K562 (cell line): ENCODE data around the gene ZNF473. TPM values are rescaled to one million over a fixed set of nuclear protein-coding genes. Genes with fewer than 3 reads are reported as not detected.
"Not testable (repeated sequence)": the region's sequence is repeated elsewhere in the genome, so short reads cannot be mapped to it uniquely, and the experiment has no call there.

ENCODE experiments used
- ATAC-seq: fragments of 200-7000 bp; cut with Tn5 transposase; 3 replicates; pipeline ENCODE4 v1.9.1; 2020; ENCODE audit warnings: moderate library complexity
- BruUV-seq: library from RNA; stranded (reverse); fragments of 400-500 nt; replicated peaks from 2 replicates; lab custom pipeline; 2021; lab: Mats Ljungman, UMichigan
- CTCF ChIA-PET: fragments of 300-600 bp; formaldehyde crosslinking; extraction: SDS; loops from one replicate; lab custom pipeline; 2021; ENCODE audit warnings: low intra/inter-chr PET ratio; lab: Yijun Ruan, JAX
- POLR2A ChIA-PET: fragments of 300-600, 350-650 bp; sonication (Branson Sonifier 250); formaldehyde crosslinking; extraction: SDS; loops from one replicate; lab custom pipeline; 2021; ENCODE audit warnings: antibody characterized with exemption, inconsistent platforms; lab: Yijun Ruan, JAX
- DNase-seq, 4 experiments: peaks; one replicate each; pipeline versions ENCODE4 v3.0.0 to v3.0.0-alpha.2; 2011 to 2018; ENCODE audit warnings: low spot score in 3 of 4, mixed read lengths in 3 of 4; ENCODE audit errors: extremely low read depth in 1 of 4
- FAIRE-seq: peaks from 2 replicates; lab custom pipeline; 2011; peaks lifted over from hg19 to GRCh38; lab: Jason Lieb, UNC
- H2AFZ ChIP-seq: 2 replicates; pipeline ENCODE4 v1.6.0; 2011; ENCODE audit warnings: low read depth, low read length, control low read depth, inconsistent platforms
- H3K27ac ChIP-seq: fragments of 200-600 bp; 3 replicates; pipeline ENCODE4 v1.8.0; 2011; ENCODE audit warnings: low read depth, mild to moderate bottlenecking, control low read depth, inconsistent platforms, low read length, moderate library complexity, mixed read lengths; ENCODE audit errors: extremely low read depth
- H3K27me3 ChIP-seq, 2 experiments: fragments of 300-600 bp in 1 of 2; 2 replicates in 1 of 2; 3 replicates in 1 of 2; pipeline versions ENCODE4 v1.6.0 to v1.8.0; 2011; ENCODE audit warnings: inconsistent platforms in 2 of 2, low read length in 2 of 2, mild to moderate bottlenecking in 1 of 2, mixed read lengths in 1 of 2, moderate library complexity in 1 of 2; ENCODE audit not compliant: control insufficient read depth in 2 of 2, insufficient read depth in 2 of 2
- H3K36me3 ChIP-seq: fragments of 300-600 bp; 3 replicates; pipeline ENCODE4 v1.8.0; 2011; ENCODE audit warnings: mild to moderate bottlenecking, low read length, inconsistent platforms; ENCODE audit not compliant: control insufficient read depth, insufficient read depth
- H3K4me1 ChIP-seq, 2 experiments: fragments of 200-600 bp in 1 of 2; replicated peaks in 1 of 2; 2 replicates in 1 of 2; 3 replicates in 1 of 2; pipeline versions ENCODE4 v1.5.1 to v1.8.0; 2011; ENCODE audit warnings: inconsistent platforms in 2 of 2, low read length in 2 of 2, mild to moderate bottlenecking in 1 of 2, mixed read lengths in 1 of 2, moderate library complexity in 1 of 2; ENCODE audit not compliant: control insufficient read depth in 2 of 2, insufficient read depth in 2 of 2
- H3K4me2 ChIP-seq: 2 replicates; pipeline ENCODE4 v1.6.1; 2011; ENCODE audit warnings: low read length, control low read depth, inconsistent platforms, mixed read lengths; ENCODE audit not compliant: insufficient read depth
- H3K4me3 ChIP-seq: fragments of 200-600 bp; sonication (generic), shearing (Covaris generic); 2 replicates; pipeline ENCODE4 v1.5.1; 2016; ENCODE audit warnings: control low read depth, inconsistent platforms
- H3K79me2 ChIP-seq: fragments of 200-600 bp; 3 replicates; pipeline ENCODE4 v1.8.0; 2011; ENCODE audit warnings: low read length, inconsistent platforms; ENCODE audit not compliant: control insufficient read depth, insufficient read depth
- H3K9ac ChIP-seq, 2 experiments: 2 replicates each; pipeline versions ENCODE4 v1.6.0 to v1.6.1; 2011; ENCODE audit warnings: low read depth in 2 of 2, low read length in 2 of 2, control low read depth in 1 of 2, inconsistent platforms in 1 of 2, mild to moderate bottlenecking in 1 of 2, mixed read lengths in 1 of 2; ENCODE audit not compliant: insufficient read depth in 1 of 2
- H3K9me1 ChIP-seq: one replicate; pipeline ENCODE4 v1.6.0; 2011; ENCODE audit warnings: inconsistent platforms, mild to moderate bottlenecking, low read length, moderate library complexity; ENCODE audit not compliant: control insufficient read depth, insufficient read depth
- H3K9me3 ChIP-seq: replicated peaks from 2 replicates; pipeline ENCODE4 v1.5.1; 2011; ENCODE audit warnings: low read depth, low read length, inconsistent platforms; ENCODE audit not compliant: control insufficient read depth, insufficient read depth
- H4K20me1 ChIP-seq: replicated peaks from 2 replicates; pipeline ENCODE4 v1.6.1; 2011; ENCODE audit warnings: low read length, inconsistent platforms, mixed read lengths; ENCODE audit not compliant: control insufficient read depth, insufficient read depth
- ADNP ChIP-seq: fragments of 200-800 bp; sonication (Bioruptor generic); IDR thresholded peaks from 2 replicates; pipeline ENCODE4 v1.6.1; 2016; ENCODE audit warnings: missing genetic modification characterization, missing compliant biosample characterization
- BCOR ChIP-seq: fragments of 450-650 bp; IDR thresholded peaks from 2 replicates; pipeline ENCODE4 v1.6.1; 2016
- CEBPB ChIP-seq: fragments of 450-650 bp; IDR thresholded peaks from 2 replicates; pipeline ENCODE4 v1.6.1; 2016; ENCODE audit warnings: missing genetic modification characterization, missing compliant biosample characterization
- KDM1A ChIP-seq, 2 experiments: fragments of 450-650 bp; IDR thresholded peaks; 2 replicates each; pipeline ENCODE4 v1.6.1; 2016; ENCODE audit warnings: mild to moderate bottlenecking in 2 of 2
- POLR2H ChIP-seq: IDR thresholded peaks from 2 replicates; pipeline ENCODE4 v1.6.1; 2016; ENCODE audit warnings: missing genetic modification characterization, low read depth, mild to moderate bottlenecking, control low read depth, missing compliant biosample characterization, moderate library complexity
- RBM25 ChIP-seq: fragments of 200-400 bp; formaldehyde crosslinking; IDR thresholded peaks from 2 replicates; pipeline ENCODE4 v1.6.1; 2018; ENCODE audit warnings: low read length, low read depth, moderate library complexity; ENCODE audit not compliant: severe bottlenecking
- ZFP36 ChIP-seq: fragments of 150-350 bp; IDR thresholded peaks from 2 replicates; pipeline ENCODE4 v1.6.1; 2018; ENCODE audit warnings: low read length, low read depth; ENCODE audit not compliant: partially characterized antibody
- ZNF121 ChIP-seq: sonication (generic); formaldehyde crosslinking; conservative IDR thresholded peaks from 2 replicates; pipeline ENCODE4 v1.8.0; 2022; ENCODE audit warnings: missing genetic modification reagents
- WGBS: fragments of 100-300 bp; shearing (Covaris generic); methylation state at CpG from one replicate; pipeline ENCODE4 v1.1.6; 2016; ENCODE audit warnings: low coverage, mixed read lengths; ENCODE audit not compliant: insufficient coverage; ENCODE audit errors: missing lambda C conversion rate; 5-methylcytosine and 5-hydroxymethylcytosine counted together
- in situ Hi-C: fragments of 300-500 bp; cut with MboI; formaldehyde crosslinking; loops from 4 replicates; pipeline ENCODE4 v1.15.0; 2018; ENCODE audit warnings: inconsistent platforms, mixed read lengths
- intact Hi-C: fragments of 100-400 bp; cut with micrococcal nuclease; formaldehyde crosslinking; loops from 2 replicates; pipeline ENCODE4 v1.14.2; 2022
- polyA plus RNA-seq, 8 experiments: library from polyadenylated mRNA; depleted of rRNA in 4 of 8; stranded (reverse) in 5 of 8; unstranded in 3 of 8; fragments of >200 nt; fragmentation: Nextera tagmentation in 2 of 8; fragmentation: Illumina TruSeq in 1 of 8; extraction: Ambion mirVana in 2 of 8; extraction: Trizol in 1 of 8; gene quantifications; 2 replicates each; pipeline versions ENCODE4 v1.2.1 to v1.2.3, GENCODE V29; 2011 to 2014; ENCODE audit warnings: inconsistent platforms in 1 of 8, missing spikeins in 1 of 8
- total RNA-seq, 7 experiments: library from RNA; depleted of rRNA in 6 of 7; stranded (reverse); fragments of >200 nt in 6 of 7; fragmentation: Illumina TruSeq in 2 of 7; extraction: Trizol in 2 of 7; gene quantifications; 2 replicates each; pipeline versions ENCODE4 v1.2.1 to v1.2.3, GENCODE V29; 2011 to 2021; ENCODE audit warnings: low replicate concordance in 1 of 7

Gene ZNF473
- total and polyA plus RNA-seq, 9 of the 15 experiments (the other 6 are each of a cell fraction or from before 2014, with no cell fraction given) = 8.2 to 34.0 (median 28.5) TPM

GRCh38 chr19:50067575-50067974 lies 41.8 kb downstream of the ZNF473 start:
- H3K27ac ChIP-seq = no peak overlapping the region
- H3K4me2 ChIP-seq = no peak overlapping the region
- ChIA-PET POLR2A (interaction anchor here (1.1 kb wide), 1 partner anchor 17 kb away, joined by 3 read pairs; no protein-coding TSS in a partner anchor), CTCF (no interaction called here)
- intact Hi-C loops (no loop called here), in situ Hi-C loops (no loop called here)
- H3K79me2 ChIP-seq = no peaks in the 10 kb centered on the region
- FAIRE-seq (no peak), DNase-seq (no peak), ATAC-seq (no peak)
- H4K20me1 ChIP-seq = no peaks in the 10 kb centered on the region
- BruUV-seq = no TSS peak
- peaks cover 0 to 8% of the 10 kb centered on the region in 2 experiments; a peak in 1 of 5 replicates for H3K27me3 ChIP-seq
- no peak overlapping the region for H2AFZ ChIP-seq
- H3K9me3 ChIP-seq = no peaks in the 10 kb centered on the region
- H3K36me3 ChIP-seq = no peaks in the 10 kb centered on the region
- peak; percentile 87 for TF ChIP-seq ZFP36
- no peak for TF ChIP-seq POLR2H
- peak; percentile 43; the same call in 1 of the 2 replicates for TF ChIP-seq BCOR
- no peaks in the 10 kb centered on the region; a peak in 1 of 5 replicates for H3K4me1 ChIP-seq
- WGBS = 24% methylated on average over 6 of the region's 6 CpGs
- H3K9me1 ChIP-seq = no peaks in the 10 kb centered on the region
- H3K9ac ChIP-seq = no peak overlapping the region
- H3K4me3 ChIP-seq = no peak overlapping the region

- H3K9me3 ChIP-seq, POLR2A ChIA-PET, in situ Hi-C loops, ATAC-seq, H4K20me1 ChIP-seq, intact Hi-C loops, H3K9me1 ChIP-seq, H3K27me3 ChIP-seq, H3K36me3 ChIP-seq, H3K4me1 ChIP-seq, BruUV-seq, H3K9ac ChIP-seq, H3K79me2 ChIP-seq, FAIRE-seq, H3K27ac ChIP-seq, CTCF ChIA-PET, H3K4me2 ChIP-seq, DNase-seq, H3K4me3 ChIP-seq, H2AFZ ChIP-seq: not testable (repeated sequence)
- WGBS = 10% methylated on average over 5 of the region's 5 CpGs
- TF ChIP-seq CEBPB (tag) (peak; percentile 80), RBM25 (peak; percentile 8), BCOR (peak; percentile 69), ZNF121 (CRISPR knock-in tag) (peak; percentile 97), KDM1A (IDR thresholded peaks at IDR 0.05) (peak; percentile 13 to 41; a peak in 1 of 4 replicates), ADNP (peak; percentile 66; the same call in 1 of the 2 replicates)
Measured at GRCh38 chr19:50068382-50068781, 42.6 kb downstream of the ZNF473 start.

GRCh38 chr19:50075076-50075475 lies 49.3 kb downstream of the ZNF473 start:
- no CpG with 5 or more reads among the region's 8 CpGs for WGBS
- FAIRE-seq, H3K27me3 ChIP-seq, H4K20me1 ChIP-seq, H3K4me2 ChIP-seq, H3K9me1 ChIP-seq, DNase-seq, ATAC-seq, H3K9me3 ChIP-seq, H3K4me1 ChIP-seq, H3K79me2 ChIP-seq, BruUV-seq, CTCF ChIA-PET, H3K4me3 ChIP-seq, H3K9ac ChIP-seq, H3K27ac ChIP-seq, POLR2A ChIA-PET, H3K36me3 ChIP-seq, H2AFZ ChIP-seq, intact Hi-C loops: not testable (repeated sequence)
- in situ Hi-C loops = loop anchor here (5.0 kb wide), 1 partner anchor 542 kb away; no protein-coding TSS in a partner anchor
